GM12878 (cell line): ENCODE results near the gene ECSIT. TPM values are rescaled to one million over a fixed set of nuclear protein-coding genes. Genes with fewer than 3 reads are reported as not detected.

Experiments
- BACH1 ChIP-seq: fragments of 450-650 bp; IDR thresholded peaks from 2 replicates; pipeline ENCODE4 v1.6.1; 2017; ENCODE audit warnings: mild to moderate bottlenecking, borderline replicate concordance
- BHLHE40 ChIP-seq, 2 experiments: fragments of 450-650 bp in 1 of 2; IDR thresholded peaks; 2 replicates each; pipeline ENCODE4 v1.6.1; 2011 to 2017; ENCODE audit warnings: low read depth in 2 of 2, borderline replicate concordance in 1 of 2, improper control_type of control experiment in 1 of 2, low read length in 1 of 2, mild to moderate bottlenecking in 1 of 2
- BRCA1 ChIP-seq: IDR thresholded peaks from 2 replicates; pipeline ENCODE4 v1.6.1; 2011; ENCODE audit warnings: low read depth, low read length, improper control_type of control experiment
- E2F4 ChIP-seq: IDR thresholded peaks from 2 replicates; pipeline ENCODE4 v1.6.1; 2012; ENCODE audit warnings: low read depth, low read length, improper control_type of control experiment
- E4F1 ChIP-seq: fragments of 450-650 bp; IDR thresholded peaks from 2 replicates; pipeline ENCODE4 v1.6.1; 2018; ENCODE audit warnings: borderline replicate concordance, mild to moderate bottlenecking; ENCODE audit not compliant: partially characterized antibody
- POLR2A ChIP-seq: IDR thresholded peaks from 2 replicates; pipeline ENCODE4 v1.6.1; 2011; ENCODE audit warnings: low read depth, mild to moderate bottlenecking, low read length
- SKIL ChIP-seq: fragments of 450-650 bp; IDR thresholded peaks from 2 replicates; pipeline ENCODE4 v1.6.1; 2017; ENCODE audit warnings: mild to moderate bottlenecking, low read depth, inconsistent platforms; ENCODE audit not compliant: poor library complexity, severe bottlenecking
- SMAD5 ChIP-seq: IDR thresholded peaks from 2 replicates; pipeline ENCODE4 v1.6.1; 2016; ENCODE audit warnings: antibody characterized with exemption, low read depth
- TBL1XR1 ChIP-seq: IDR thresholded peaks from 2 replicates; pipeline ENCODE4 v1.6.1; 2012; ENCODE audit warnings: low read depth, low read length, improper control_type of control experiment
- ZBED1 ChIP-seq: IDR thresholded peaks from 2 replicates; pipeline ENCODE4 v1.6.1; 2016; ENCODE audit warnings: borderline replicate concordance
- polyA plus RNA-seq, 11 experiments: library from polyadenylated mRNA; depleted of rRNA in 4 of 11; unstranded in 6 of 11; stranded (reverse) in 5 of 11; fragments of >200 nt; fragmentation: Nextera tagmentation in 4 of 11; fragmentation: Illumina TruSeq in 1 of 11; extraction: Ambion mirVana in 4 of 11; extraction: Trizol in 1 of 11; gene quantifications; 1 replicate in 1 of 11; 2 replicates in 10 of 11; pipeline versions ENCODE4 v1.2.1 to v1.2.3, GENCODE V29; 2011 to 2016; ENCODE audit warnings: inconsistent platforms in 2 of 11, missing spikeins in 2 of 11, low read depth in 1 of 11
- total RNA-seq, 4 experiments: library from RNA; depleted of rRNA in 3 of 4; stranded (reverse); fragments of >200 nt in 3 of 4; fragmentation: Illumina TruSeq in 1 of 4; extraction: Trizol in 1 of 4; gene quantifications; 2 replicates each; pipeline versions ENCODE4 v1.2.1 to v1.2.3, GENCODE V29; 2013 to 2021
- TF ChIP-seq, protein P1 (sequence below): fragments of 450-650 bp; formaldehyde crosslinking; IDR thresholded peaks from 2 replicates; pipeline ENCODE4 v1.4.0; 2020; ENCODE audit warnings: mild to moderate bottlenecking, moderate library complexity

Gene ECSIT
- total and polyA plus RNA-seq, 10 of the 15 experiments (the other 5 are each of a cell fraction or from before 2014, with no cell fraction given), result 1.0 to 59.6 (median 41.3) TPM

DNA sequence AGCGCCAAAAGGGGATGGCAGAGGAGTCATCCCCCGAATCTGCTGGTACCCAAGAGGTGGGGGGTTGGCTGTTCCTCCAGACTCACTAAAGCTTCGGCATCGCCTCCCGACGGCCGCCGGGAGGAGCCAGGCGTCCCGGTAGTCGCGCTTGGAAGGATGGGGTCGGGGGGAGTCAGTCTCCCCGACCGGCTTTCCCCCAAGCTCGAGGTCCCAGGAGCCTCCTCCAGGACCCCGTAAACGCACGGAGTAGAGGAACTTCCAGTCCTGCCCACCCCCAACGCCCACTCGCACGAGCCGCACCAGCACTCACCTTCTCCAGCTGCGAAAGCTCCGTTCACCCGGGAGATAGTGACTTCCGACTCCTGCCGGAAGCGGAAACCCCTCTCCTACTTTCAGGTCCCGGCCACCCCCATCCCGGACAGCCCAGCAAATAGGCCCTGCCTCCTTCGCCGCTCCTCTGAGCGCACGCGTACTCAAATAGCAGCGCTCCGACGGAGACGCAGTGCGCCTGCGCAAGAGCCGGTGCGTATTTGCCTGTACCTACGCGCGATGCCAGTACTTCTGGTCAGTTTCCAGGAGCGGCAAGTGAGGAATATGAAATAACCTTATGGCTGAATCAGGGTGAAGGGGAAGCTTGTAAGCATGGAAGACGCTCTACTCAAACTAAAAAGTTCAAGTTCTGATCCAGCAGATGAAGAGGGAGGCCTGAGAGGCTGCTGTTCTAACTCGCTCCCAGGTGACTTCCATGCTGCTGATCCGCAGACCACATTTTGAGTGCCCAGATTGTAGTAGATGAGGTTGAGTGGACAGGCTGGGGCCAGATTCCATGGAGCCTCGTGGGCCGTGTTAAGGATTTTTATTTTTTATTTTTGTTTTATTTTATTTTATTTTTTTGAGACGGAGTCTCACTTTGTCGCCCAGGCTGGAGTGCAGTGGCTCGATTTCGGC is 30.2 kb upstream of the ECSIT start, which contains the start of gene ELOF1 (continued):
- TF ChIP-seq, protein P1, sequence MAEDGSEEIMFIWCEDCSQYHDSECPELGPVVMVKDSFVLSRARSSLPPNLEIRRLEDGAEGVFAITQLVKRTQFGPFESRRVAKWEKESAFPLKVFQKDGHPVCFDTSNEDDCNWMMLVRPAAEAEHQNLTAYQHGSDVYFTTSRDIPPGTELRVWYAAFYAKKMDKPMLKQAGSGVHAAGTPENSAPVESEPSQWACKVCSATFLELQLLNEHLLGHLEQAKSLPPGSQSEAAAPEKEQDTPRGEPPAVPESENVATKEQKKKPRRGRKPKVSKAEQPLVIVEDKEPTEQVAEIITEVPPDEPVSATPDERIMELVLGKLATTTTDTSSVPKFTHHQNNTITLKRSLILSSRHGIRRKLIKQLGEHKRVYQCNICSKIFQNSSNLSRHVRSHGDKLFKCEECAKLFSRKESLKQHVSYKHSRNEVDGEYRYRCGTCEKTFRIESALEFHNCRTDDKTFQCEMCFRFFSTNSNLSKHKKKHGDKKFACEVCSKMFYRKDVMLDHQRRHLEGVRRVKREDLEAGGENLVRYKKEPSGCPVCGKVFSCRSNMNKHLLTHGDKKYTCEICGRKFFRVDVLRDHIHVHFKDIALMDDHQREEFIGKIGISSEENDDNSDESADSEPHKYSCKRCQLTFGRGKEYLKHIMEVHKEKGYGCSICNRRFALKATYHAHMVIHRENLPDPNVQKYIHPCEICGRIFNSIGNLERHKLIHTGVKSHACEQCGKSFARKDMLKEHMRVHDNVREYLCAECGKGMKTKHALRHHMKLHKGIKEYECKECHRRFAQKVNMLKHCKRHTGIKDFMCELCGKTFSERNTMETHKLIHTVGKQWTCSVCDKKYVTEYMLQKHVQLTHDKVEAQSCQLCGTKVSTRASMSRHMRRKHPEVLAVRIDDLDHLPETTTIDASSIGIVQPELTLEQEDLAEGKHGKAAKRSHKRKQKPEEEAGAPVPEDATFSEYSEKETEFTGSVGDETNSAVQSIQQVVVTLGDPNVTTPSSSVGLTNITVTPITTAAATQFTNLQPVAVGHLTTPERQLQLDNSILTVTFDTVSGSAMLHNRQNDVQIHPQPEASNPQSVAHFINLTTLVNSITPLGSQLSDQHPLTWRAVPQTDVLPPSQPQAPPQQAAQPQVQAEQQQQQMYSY (CRISPR knock-in tag), result no peak
- TF ChIP-seq E2F4 (no peak), E4F1 (peak; percentile 24), TBL1XR1 (no peak), BRCA1 (no peak), SMAD5 (peak; percentile 76; the same call in 1 of the 2 replicates), BACH1 (no peak; the same call in 1 of the 2 replicates), ZBED1 (no peak), BHLHE40 (IDR thresholded peaks at IDR 0.05; ENCODE audit: borderline replicate concordance in 1 of 2, low read depth in 2 of 2, low read length in 1 of 2) (peak; percentile 59 to 85; a peak in 3 of 4 replicates), SKIL (no peak), POLR2A (peak; percentile 89)
- TF ChIP-seq, all 136 proteins: peak for 54
